SKM-1 treated with dmso at 0.1 percent for 144 hours (cell line): ENCODE data around the gene ARHGEF10L.
"Not testable (repeated sequence)": the region's sequence is repeated elsewhere in the genome, so short reads cannot be mapped to it uniquely, and the experiment has no call there.

Experiments
- DNase-seq: peaks from one replicate; lab custom pipeline; 2025; ENCODE audit not compliant: unreplicated experiment; lab: John Stamatoyannopoulos, UW

ARHGEF10L gene

GRCh38 chr1:17539477-17540254 lies at the start of gene ARHGEF10L:
TSS of gene ARHGEF10L (plus strand) at chr1:17539698. CDS start at chr1:17580596, 40,898 bp downstream.
- DNase-seq = no peak

DNA sequence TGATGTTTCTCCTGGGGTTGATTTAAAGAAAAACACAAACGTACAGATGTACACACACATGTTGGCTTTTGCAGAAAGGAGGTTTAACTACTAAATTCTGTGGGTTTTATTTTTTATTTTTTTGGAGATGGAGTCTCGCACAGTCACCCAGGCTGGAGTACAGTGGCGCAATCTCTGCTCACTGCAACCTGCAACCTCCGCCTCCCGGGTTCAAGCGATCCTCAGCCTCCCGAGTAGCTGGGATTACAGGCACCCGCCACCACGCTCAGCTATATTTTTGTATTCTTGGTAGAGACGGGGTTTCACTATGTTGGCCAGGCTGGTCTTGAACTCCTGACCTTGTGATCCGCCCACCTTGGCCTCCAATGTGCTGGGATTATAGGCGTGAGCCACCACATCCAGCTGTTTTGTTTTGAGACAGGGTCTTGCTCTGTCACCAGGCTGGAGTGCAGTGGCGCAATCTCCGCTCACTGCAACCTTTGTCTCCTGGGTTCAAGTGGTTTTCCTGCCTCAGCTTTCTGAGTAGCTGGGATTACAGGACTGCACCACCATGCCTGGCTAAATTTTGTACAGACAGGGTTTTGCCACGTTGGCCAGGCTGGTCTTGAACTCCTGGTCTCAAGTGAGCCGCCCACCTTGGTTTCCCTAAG lies 49.6 kb upstream of the ARHGEF10L start:
- not testable (repeated sequence) for DNase-seq

GRCh38 chr1:17490667-17491066 lies 48.8 kb upstream of the ARHGEF10L start:
- not testable (repeated sequence) for DNase-seq

DNA sequence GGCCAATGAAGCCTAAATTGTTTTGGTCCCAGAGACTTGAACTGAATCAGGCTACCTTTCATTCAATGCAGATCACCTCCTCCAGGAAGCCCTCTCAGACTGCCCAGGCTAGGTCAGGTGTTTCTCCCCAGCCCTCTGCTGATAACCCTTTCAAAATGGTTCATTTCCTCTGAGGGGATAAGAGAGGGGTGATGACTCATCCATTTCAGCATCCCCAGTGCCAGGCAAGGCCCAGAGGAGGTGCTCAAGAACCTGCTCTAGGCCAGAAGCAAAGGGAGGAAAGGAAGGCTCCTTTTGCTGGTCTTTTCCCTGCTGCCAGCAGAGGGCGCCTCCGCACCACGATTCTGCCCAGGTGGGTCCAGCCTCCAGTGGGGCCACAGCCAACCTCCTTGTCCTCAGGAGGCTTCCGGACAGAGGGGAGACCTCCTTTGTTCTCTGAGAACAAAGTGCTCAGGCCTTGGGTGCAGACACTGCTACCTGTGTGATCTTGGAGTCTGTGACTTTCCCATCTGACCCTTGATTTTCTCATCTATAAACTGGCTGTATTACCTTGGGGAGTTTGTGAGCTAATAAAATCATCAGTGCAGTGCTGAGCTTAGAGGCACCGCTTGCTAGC lies 45.3 kb upstream of the ARHGEF10L start:
- DNase-seq = peak; percentile 76

DNA sequence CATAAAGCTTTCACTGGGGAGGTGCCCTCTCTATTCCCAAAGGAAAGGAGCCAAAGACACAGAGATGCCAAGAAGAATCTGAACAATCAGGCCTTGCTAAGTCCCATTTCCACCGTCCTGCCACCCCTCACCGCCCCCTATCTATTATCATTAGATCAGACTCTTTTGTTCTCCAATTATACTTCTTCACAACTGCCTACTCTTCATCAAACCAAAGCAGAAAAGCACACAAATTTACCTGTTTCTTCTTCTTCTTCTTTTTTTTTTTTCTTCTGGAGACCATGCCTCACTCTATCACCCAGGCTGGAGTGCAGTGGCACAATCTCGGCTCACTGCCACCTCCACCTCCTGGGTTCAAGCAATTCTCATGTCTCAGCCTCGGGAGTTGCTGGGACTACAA lies 43.1 kb upstream of the ARHGEF10L start:
- no peak for DNase-seq

DNA sequence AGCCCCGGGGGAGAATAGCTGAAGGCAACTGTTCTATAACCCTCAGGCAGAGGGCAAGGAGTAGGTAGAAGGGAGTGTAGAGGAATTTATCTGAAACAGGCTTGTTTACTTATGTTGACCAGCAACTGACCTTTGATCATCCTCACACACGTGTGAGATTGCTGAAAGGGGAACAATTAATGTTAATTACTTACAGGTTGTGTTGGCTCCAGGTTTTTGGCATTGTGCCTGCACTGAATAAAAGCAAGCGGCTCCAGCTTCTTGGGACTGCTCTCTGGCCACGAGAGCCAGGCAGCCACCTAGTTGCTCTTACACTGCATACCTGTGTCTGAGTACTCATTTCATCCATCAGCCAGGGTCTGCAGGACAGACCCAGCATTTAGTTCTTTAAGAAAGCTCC lies 41.3 kb upstream of the ARHGEF10L start:
- no peak for DNase-seq

GRCh38 chr1:17502326-17502778 lies 37.1 kb upstream of the ARHGEF10L start:
- peak; percentile 42 for DNase-seq

- no peak for DNase-seq
Observed at GRCh38 chr1:17503146-17503545, 36.4 kb upstream of the ARHGEF10L start.

DNA sequence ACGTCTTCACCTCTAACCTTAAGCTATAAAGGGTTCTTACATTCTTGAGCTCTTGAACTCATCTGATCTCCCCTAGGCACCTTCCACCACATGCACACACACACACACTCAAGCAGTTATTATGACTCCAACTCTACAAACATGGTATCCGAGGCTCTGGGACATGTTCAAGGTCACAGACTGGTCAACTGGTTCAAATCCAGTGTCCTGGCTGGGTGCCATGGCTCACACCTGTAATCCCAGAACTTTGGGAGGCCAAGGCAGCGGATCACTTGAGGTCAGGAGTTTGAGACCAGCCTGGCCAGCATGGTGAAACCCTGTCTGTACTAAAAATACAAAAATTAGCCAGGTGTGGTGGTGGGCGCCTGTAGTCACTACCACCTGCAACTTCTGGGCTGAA lies 32.3 kb upstream of the ARHGEF10L start:
- not testable (repeated sequence) for DNase-seq

GRCh38 chr1:17507915-17508314 lies 31.6 kb upstream of the ARHGEF10L start:
- no peak for DNase-seq

GRCh38 chr1:17509363-17509762 lies 30.1 kb upstream of the ARHGEF10L start:
- peak; percentile 32 for DNase-seq

DNA sequence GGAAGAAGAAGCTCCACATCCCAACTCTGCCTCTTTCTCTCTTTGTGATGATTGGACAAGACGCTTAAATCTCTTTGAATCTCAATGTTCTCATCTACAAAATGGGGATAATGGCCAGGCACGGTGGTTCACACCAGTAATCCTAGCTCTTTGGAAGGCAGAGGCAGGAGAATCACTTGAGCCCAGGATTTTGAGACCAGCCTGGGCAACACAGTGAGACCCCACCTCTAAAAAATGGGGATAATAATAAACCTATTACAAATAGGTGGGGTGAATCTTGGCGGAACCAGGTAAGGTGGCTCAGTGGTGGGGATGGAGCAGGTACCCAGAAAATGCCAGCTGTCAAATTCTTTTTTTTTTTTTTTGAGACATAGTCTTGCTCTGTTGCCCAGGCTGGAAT lies 29.4 kb upstream of the ARHGEF10L start:
- no peak for DNase-seq

DNA sequence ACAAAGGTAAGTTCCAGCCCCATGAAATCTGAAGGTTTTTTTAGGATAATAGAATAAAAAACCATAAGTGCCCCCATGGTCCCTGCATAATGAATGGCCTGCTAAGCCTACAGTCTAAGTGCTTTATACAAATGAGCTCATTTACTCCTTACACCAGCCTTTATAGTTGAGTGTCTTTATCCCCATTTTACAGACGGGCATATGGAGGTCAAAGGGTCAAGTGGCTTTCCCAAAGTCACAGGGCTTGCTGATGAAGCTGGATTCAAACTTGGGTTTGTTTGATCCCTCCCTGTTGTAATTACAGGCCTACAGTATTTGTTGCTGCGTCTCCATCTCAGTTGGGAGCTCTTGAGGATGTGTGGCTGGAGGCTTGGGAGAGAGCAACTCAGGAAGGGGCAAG lies 28.3 kb upstream of the ARHGEF10L start:
- no peak for DNase-seq

DNA sequence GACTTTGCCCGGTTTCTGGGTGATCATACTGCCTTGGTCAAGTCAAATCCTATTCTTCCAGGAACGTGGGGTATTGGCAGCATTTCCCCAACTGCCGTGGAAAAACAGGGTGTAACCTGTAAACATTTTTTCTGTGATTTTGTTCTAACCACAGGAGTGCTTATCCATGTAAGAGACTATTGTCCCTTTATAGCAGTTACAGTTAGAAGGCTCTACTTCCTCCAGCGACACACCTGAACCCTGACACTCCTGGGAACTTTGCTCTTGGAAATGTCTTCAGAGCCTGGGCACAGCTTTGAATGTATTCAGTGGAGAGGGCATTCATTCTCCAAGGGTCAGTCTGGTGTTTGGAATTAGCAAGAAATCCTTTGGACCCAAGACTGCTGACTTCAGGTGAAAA lies 26.4 kb upstream of the ARHGEF10L start:
- DNase-seq = no peak

GRCh38 chr1:17514776-17515175 lies 24.7 kb upstream of the ARHGEF10L start:
- no peak for DNase-seq

GRCh38 chr1:17515902-17516301 lies 23.6 kb upstream of the ARHGEF10L start:
- no peak for DNase-seq

GRCh38 chr1:17516303-17517214 lies 22.9 kb upstream of the ARHGEF10L start:
- DNase-seq = no peak

DNA sequence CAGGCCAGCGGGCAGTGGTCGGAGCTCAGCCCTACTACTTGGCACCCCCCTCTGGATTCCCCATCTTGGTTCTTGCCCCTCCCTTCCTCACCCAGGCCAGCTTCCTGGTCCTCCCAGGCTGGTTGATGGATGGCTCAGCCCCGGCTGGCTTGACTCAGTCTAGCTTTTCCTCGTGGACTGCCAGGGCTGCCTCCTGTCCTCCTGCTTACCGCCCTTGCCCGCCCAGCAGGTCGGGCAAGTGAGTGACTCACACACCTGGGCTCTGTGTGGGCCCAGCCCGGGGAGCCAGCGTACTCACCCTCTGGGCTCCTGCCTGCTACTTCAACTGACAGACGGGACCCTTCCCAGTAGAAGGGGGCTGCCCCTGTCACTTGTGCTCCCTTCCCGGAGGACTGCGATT lies 19.5 kb upstream of the ARHGEF10L start:
- DNase-seq = no peak

- DNase-seq = no peak
Observed at GRCh38 chr1:17520473-17521319, 18.8 kb upstream of the ARHGEF10L start.
